ENCODE data around the gene ZSWIM3.

- TF ChIP-seq CTCF (IDR thresholded peaks at IDR 0.05) (no peak), POLR2A (IDR thresholded peaks at IDR 0.05) (no peak), POLR2AphosphoS5 (IDR thresholded peaks at IDR 0.05) (no peak), EP300 (IDR thresholded peaks at IDR 0.05) (no peak)
Observed at GRCh38 chr20:45827030-45827652, 30.3 kb upstream of the ZSWIM3 start, which contains the start of gene TNNC2.

Measured in upper lobe of left lung (tissue), 4 donors.